T-helper 1 cell treated with Interleukin-12 subunit alpha and Interleukin-12 subunit beta and Interleukin-4 antibody, amounts not matched to agents 30 μg/mL and 1 μg/mL, for 36 hours (primary cell): ENCODE results near the gene ESR2.

Experiments
- H3K27ac Mint-ChIP-seq: one replicate; pipeline ENCODE4 v1.8.0; 2021; ENCODE audit warnings: mild to moderate bottlenecking, mixed read lengths
- H3K27me3 Mint-ChIP-seq: one replicate; pipeline ENCODE4 v1.8.0; 2021; ENCODE audit warnings: low read depth, mixed read lengths
- H3K36me3 Mint-ChIP-seq: one replicate; pipeline ENCODE4 v1.8.0; 2021; ENCODE audit warnings: low read depth, mixed read lengths
- H3K4me1 Mint-ChIP-seq: one replicate; pipeline ENCODE4 v1.8.0; 2021; ENCODE audit warnings: low read depth, mixed read lengths
- H3K4me3 Mint-ChIP-seq: one replicate; pipeline ENCODE4 v1.8.0; 2021; ENCODE audit warnings: mild to moderate bottlenecking, moderate library complexity, mixed read lengths
- H3K9me3 Mint-ChIP-seq: one replicate; pipeline ENCODE4 v1.8.0; 2021; ENCODE audit warnings: mixed read lengths

ESR2 gene

GRCh38 chr14:64035143-64035542 is 259.0 kb downstream of the ESR2 start:
- Mint-ChIP-seq H3K27me3 (no peaks in the 10 kb centered on the region), H3K4me1 (no peaks in the 10 kb centered on the region), H3K27ac (no peak overlapping the region), H3K36me3 (peaks cover 35% of the 10 kb centered on the region), H3K4me3 (no peak overlapping the region), H3K9me3 (no peaks in the 10 kb centered on the region)
